ENCODE data around the gene ENPP7. TPM values are rescaled to one million over a fixed set of nuclear protein-coding genes. Genes with fewer than 3 reads are reported as not detected.
A peak's percentile ranks its signal among the peaks of the same experiment; 100 is the strongest.

Gene ENPP7
- total and polyA plus RNA-seq, 2 donors (not counting 3 experiments of a cell fraction or from before 2014, with no cell fraction given) = not detected

GRCh38 chr17:79745641-79746105, 14.9 kb downstream of the ENPP7 start:
- Histone ChIP-seq H3K27ac (ENCODE audit: insufficient read depth, low read depth, low read length) (no peak overlapping the region), H3K4me3 (replicated peaks in 1 of 3; ENCODE audit: insufficient read depth in 1 of 3, low read depth in 1 of 3, low read length in 3 of 3) (no peak overlapping the region), H3K9me3 (replicated peaks; ENCODE audit: control insufficient read depth, insufficient read depth, low read length) (no peaks in the 10 kb centered on the region), H3K4me1 (ENCODE audit: control insufficient read depth, extremely low read depth, insufficient read depth, low read length) (no peaks in the 10 kb centered on the region), H3K27me3 (ENCODE audit: control insufficient read depth in 2 of 2, insufficient read depth in 2 of 2, low read length in 2 of 2) (peaks cover 29 to 48% of the 10 kb centered on the region in 2 experiments), H3K36me3 (ENCODE audit: control insufficient read depth in 2 of 2, extremely low read depth in 1 of 2, insufficient read depth in 2 of 2, low read length in 2 of 2) (no peaks in the 10 kb centered on the region), H4K20me1 (replicated peaks; ENCODE audit: control insufficient read depth, extremely low read depth, insufficient read depth, low read length) (no peaks in the 10 kb centered on the region), H3K9me1 (replicated peaks; ENCODE audit: control insufficient read depth, extremely low read depth, insufficient read depth, low read length) (no peaks in the 10 kb centered on the region), H2AFZ (ENCODE audit: low read depth, low read length) (no peak overlapping the region), H3K9ac (replicated peaks; ENCODE audit: extremely low read depth, insufficient read depth, low read length) (no peak overlapping the region), H3K79me2 (ENCODE audit: control insufficient read depth, insufficient read depth, low read length) (no peaks in the 10 kb centered on the region), H3K4me2 (ENCODE audit: insufficient read depth, low read length) (no peak overlapping the region)
- POLR2A ChIA-PET = interaction anchor here (0.7 kb wide), 3 partner anchors 68 to 586 kb away, joined by 4 to 8 read pairs (median 5); no protein-coding TSS in a partner anchor
- no peak for DNase-seq (ENCODE audit: low read depth, low spot score)
- CTCF ChIA-PET = interaction anchor here (0.6 to 4.5 kb wide), 41 partner anchors 9 to 1820 kb away, joined by 3 to 29 read pairs (median 4); partner anchors contain the start of genes CBX4 and CBX8
- dilution Hi-C loops (cut with MboI; ENCODE audit: extremely low pct_ligation_motif_present, low sequenced_read_pairs) = no loop called here
- intact Hi-C loops (cut with micrococcal nuclease) = loop anchor here (2.0 to 10.0 kb wide), 4 partner anchors 65 to 245 kb away; partner anchors contain the start of gene CBX4
- BruUV-seq (replicated peaks) = no TSS peak
- no peak for TF ChIP-seq MYC (IDR thresholded peaks at IDR 0.05; ENCODE audit: low read depth, low read length)
- TF ChIP-seq MAX (IDR thresholded peaks at IDR 0.05; ENCODE audit: insufficient read depth, insufficient read length) = no peak
- TF ChIP-seq, protein P1, sequence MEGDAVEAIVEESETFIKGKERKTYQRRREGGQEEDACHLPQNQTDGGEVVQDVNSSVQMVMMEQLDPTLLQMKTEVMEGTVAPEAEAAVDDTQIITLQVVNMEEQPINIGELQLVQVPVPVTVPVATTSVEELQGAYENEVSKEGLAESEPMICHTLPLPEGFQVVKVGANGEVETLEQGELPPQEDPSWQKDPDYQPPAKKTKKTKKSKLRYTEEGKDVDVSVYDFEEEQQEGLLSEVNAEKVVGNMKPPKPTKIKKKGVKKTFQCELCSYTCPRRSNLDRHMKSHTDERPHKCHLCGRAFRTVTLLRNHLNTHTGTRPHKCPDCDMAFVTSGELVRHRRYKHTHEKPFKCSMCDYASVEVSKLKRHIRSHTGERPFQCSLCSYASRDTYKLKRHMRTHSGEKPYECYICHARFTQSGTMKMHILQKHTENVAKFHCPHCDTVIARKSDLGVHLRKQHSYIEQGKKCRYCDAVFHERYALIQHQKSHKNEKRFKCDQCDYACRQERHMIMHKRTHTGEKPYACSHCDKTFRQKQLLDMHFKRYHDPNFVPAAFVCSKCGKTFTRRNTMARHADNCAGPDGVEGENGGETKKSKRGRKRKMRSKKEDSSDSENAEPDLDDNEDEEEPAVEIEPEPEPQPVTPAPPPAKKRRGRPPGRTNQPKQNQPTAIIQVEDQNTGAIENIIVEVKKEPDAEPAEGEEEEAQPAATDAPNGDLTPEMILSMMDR (IDR thresholded peaks at IDR 0.05; ENCODE audit: extremely low read depth in 1 of 2, insufficient read depth in 1 of 2, low read depth in 1 of 2, low read length in 2 of 2) = no peak
- FAIRE-seq = no peak

- no peaks in the 10 kb centered on the region for H3K36me3 ChIP-seq (ENCODE audit: control insufficient read depth in 2 of 2, extremely low read depth in 1 of 2, insufficient read depth in 2 of 2, low read length in 2 of 2)
- intact Hi-C loops (cut with micrococcal nuclease) = loop anchor here (2.0 to 10.0 kb wide), 4 partner anchors 64 to 244 kb away; partner anchors contain the start of gene CBX4
- H3K9ac ChIP-seq (replicated peaks; ENCODE audit: extremely low read depth, insufficient read depth, low read length) = no peak overlapping the region
- H4K20me1 ChIP-seq (replicated peaks; ENCODE audit: control insufficient read depth, extremely low read depth, insufficient read depth, low read length) = no peaks in the 10 kb centered on the region
- H3K9me3 ChIP-seq (replicated peaks; ENCODE audit: control insufficient read depth, insufficient read depth, low read length) = no peaks in the 10 kb centered on the region
- H3K4me2 ChIP-seq (ENCODE audit: insufficient read depth, low read length) = no peak overlapping the region
- DNase-seq (ENCODE audit: low read depth, low spot score) (no peak), FAIRE-seq (no peak)
- H3K4me3 ChIP-seq (replicated peaks in 1 of 3; ENCODE audit: insufficient read depth in 1 of 3, low read depth in 1 of 3, low read length in 3 of 3) = no peak overlapping the region
- H3K27me3 ChIP-seq (ENCODE audit: control insufficient read depth in 2 of 2, insufficient read depth in 2 of 2, low read length in 2 of 2) = peaks cover 27 to 45% of the 10 kb centered on the region in 2 experiments
- H3K4me1 ChIP-seq (ENCODE audit: control insufficient read depth, extremely low read depth, insufficient read depth, low read length) = no peaks in the 10 kb centered on the region
- TF ChIP-seq, protein P1 (IDR thresholded peaks at IDR 0.05; ENCODE audit: extremely low read depth in 1 of 2, insufficient read depth in 1 of 2, low read depth in 1 of 2, low read length in 2 of 2) = no peak
- TF ChIP-seq EZH2 (IDR thresholded peaks at IDR 0.05; ENCODE audit: borderline replicate concordance, low read depth, low read length, severe bottlenecking) = peak; percentile 90
- no peak for TF ChIP-seq MAX (IDR thresholded peaks at IDR 0.05; ENCODE audit: insufficient read depth, insufficient read length)
- CTCF ChIA-PET = interaction anchor here (1.2 to 4.5 kb wide), 12 partner anchors 11 to 270 kb away, joined by 3 to 29 read pairs (median 10); no protein-coding TSS in a partner anchor
- H2AFZ ChIP-seq (ENCODE audit: low read depth, low read length) = no peak overlapping the region
- BruUV-seq (replicated peaks) = no TSS peak
- dilution Hi-C loops (cut with MboI; ENCODE audit: extremely low pct_ligation_motif_present, low sequenced_read_pairs) = no loop called here
- POLR2A ChIA-PET = no interaction called here
- no peaks in the 10 kb centered on the region for H3K9me1 ChIP-seq (replicated peaks; ENCODE audit: control insufficient read depth, extremely low read depth, insufficient read depth, low read length)
- H3K27ac ChIP-seq (ENCODE audit: insufficient read depth, low read depth, low read length) = no peak overlapping the region
- H3K79me2 ChIP-seq (ENCODE audit: control insufficient read depth, insufficient read depth, low read length) = no peaks in the 10 kb centered on the region
These were observed 16.3 kb downstream of the ENPP7 start for GRCh38 chr17:79746889-79747507.

Measured in endothelial cell of umbilical vein (primary cell).